PC-9 (cell line): ENCODE results near the gene DAPK1. TPM values are rescaled to one million over a fixed set of nuclear protein-coding genes. Genes with fewer than 3 reads are reported as not detected.

Experiments
- BruUV-seq: library from RNA; stranded (reverse); fragments of 400-500 nt; replicated peaks from 2 replicates; lab custom pipeline; 2021; lab: Mats Ljungman, UMichigan
- CTCF ChIA-PET: fragments of 300-600 bp; sonication (Branson Sonifier 250); formaldehyde crosslinking; loops from one replicate; lab custom pipeline; 2022; ENCODE audit warnings: antibody characterized with exemption; lab: Charles Lee
- POLR2A ChIA-PET: fragments of 300-600 bp; sonication (Branson Sonifier 250); formaldehyde crosslinking; loops from one replicate; lab custom pipeline; 2022; ENCODE audit warnings: antibody characterized with exemption; ENCODE audit not compliant: unreplicated experiment; lab: Charles Lee
- DNase-seq, 2 experiments: peaks; one replicate each; pipeline versions ENCODE4 v3.0.0 to v3.0.0-alpha.2; 2015 to 2022; ENCODE audit warnings: mixed read lengths in 1 of 2
- H2AFZ ChIP-seq: fragments of 200-600 bp; sonication (generic); 2 replicates; pipeline ENCODE4 v1.8.1; 2017; ENCODE audit warnings: antibody characterized with exemption
- H3F3A ChIP-seq: fragments of 200-600 bp; sonication (generic); 2 replicates; pipeline ENCODE4 v1.8.1; 2017; ENCODE audit warnings: antibody characterized with exemption, mild to moderate bottlenecking, low read depth; ENCODE audit not compliant: insufficient read depth
- H3K27ac ChIP-seq: fragments of 200-600 bp; sonication (generic); 2 replicates; pipeline ENCODE4 v1.6.1; 2016; ENCODE audit warnings: mixed run types
- H3K27me3 ChIP-seq: fragments of 200-600 bp; sonication (generic); 2 replicates; pipeline ENCODE4 v1.6.1; 2016; ENCODE audit warnings: low read depth, mixed run types; ENCODE audit not compliant: insufficient read depth
- H3K36me3 ChIP-seq: fragments of 200-600 bp; sonication (generic); 2 replicates; pipeline ENCODE4 v1.6.1; 2016; ENCODE audit warnings: low read depth, mixed run types
- H3K4me1 ChIP-seq: fragments of 200-600 bp; sonication (generic); replicated peaks from 2 replicates; pipeline ENCODE4 v1.6.1; 2016; ENCODE audit warnings: mixed run types; ENCODE audit not compliant: insufficient read depth
- H3K4me2 ChIP-seq: fragments of 200-600 bp; sonication (generic); 2 replicates; pipeline ENCODE4 v1.6.1; 2017; ENCODE audit warnings: mixed run types
- H3K4me3 ChIP-seq: fragments of 200-600 bp; sonication (generic); 2 replicates; pipeline ENCODE4 v1.6.1; 2016; ENCODE audit warnings: mixed run types
- H3K79me2 ChIP-seq: fragments of 200-600 bp; sonication (generic); 2 replicates; pipeline ENCODE4 v1.6.1; 2017; ENCODE audit warnings: low read depth, mixed run types
- H3K9me2 ChIP-seq: fragments of 200-600 bp; sonication (generic); 2 replicates; pipeline ENCODE4 v1.8.1; 2017; ENCODE audit warnings: mild to moderate bottlenecking; ENCODE audit not compliant: insufficient read depth
- H3K9me3 ChIP-seq: fragments of 200-600 bp; sonication (generic); 2 replicates; pipeline ENCODE4 v1.8.1; 2016; ENCODE audit warnings: low read depth; ENCODE audit not compliant: insufficient read depth
- H4K20me1 ChIP-seq: fragments of 200-600 bp; sonication (generic); 2 replicates; pipeline ENCODE4 v1.8.1; 2017; ENCODE audit not compliant: insufficient read depth
- EZH2 ChIP-seq: fragments of 200-600 bp; sonication (generic); IDR thresholded peaks from 2 replicates; pipeline ENCODE4 v1.8.0; 2017; ENCODE audit warnings: antibody characterized with exemption, low read depth
- intact Hi-C: fragments of 100-400 bp; cut with micrococcal nuclease; formaldehyde crosslinking; loops from one replicate; pipeline ENCODE4 v1.10.0; 2022; ENCODE audit not compliant: unreplicated experiment
- total RNA-seq: library from RNA; stranded (reverse); gene quantifications from 2 replicates; pipeline ENCODE4 v1.2.3, GENCODE V29; 2021
- TF ChIP-seq, protein P1 (sequence below): fragments of 200-600 bp; sonication (generic); conservative IDR thresholded peaks from 2 replicates; pipeline ENCODE4 v1.6.1; 2017; ENCODE audit warnings: mixed run types, antibody characterized with exemption, mild to moderate bottlenecking, moderate library complexity

DAPK1 gene
- total RNA-seq, 1 experiment from 2014 or later, result 100 TPM

DNA sequence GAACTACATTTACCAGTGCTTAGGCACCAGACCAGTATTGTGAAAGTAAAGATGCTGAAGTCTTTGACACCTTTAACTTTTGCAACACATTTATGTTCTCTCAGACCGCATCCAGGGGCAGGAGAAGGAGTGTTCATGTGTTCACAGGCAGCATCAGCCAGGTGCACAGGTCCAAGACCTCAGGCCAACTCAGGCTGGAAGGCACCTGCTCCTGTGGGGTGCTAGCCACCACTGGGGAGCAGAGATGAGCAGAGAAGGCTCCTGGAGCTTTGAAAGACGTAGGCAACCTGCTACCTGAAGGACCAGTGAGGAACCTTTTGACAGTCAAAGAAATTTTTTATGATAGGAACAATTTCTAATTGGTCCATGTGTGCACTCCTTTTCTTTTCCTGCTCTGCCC is 35.6 kb downstream of the DAPK1 start:
- H3K9me3 ChIP-seq, result no peaks in the 10 kb centered on the region
- no peak overlapping the region for H3K27ac ChIP-seq
- no peak overlapping the region for H3K4me3 ChIP-seq
- peaks cover 26% of the 10 kb centered on the region for H3K79me2 ChIP-seq
- POLR2A ChIA-PET, result no interaction called here
- H3K4me1 ChIP-seq, result peaks cover 17% of the 10 kb centered on the region
- no peak overlapping the region for H2AFZ ChIP-seq
- 0 out of 2 replicates have a peak, but pooled peaks cover 5% of the 10 kb centered on the region for H3F3A ChIP-seq
- CTCF ChIA-PET, result no interaction called here
- no peaks in the 10 kb centered on the region for H3K27me3 ChIP-seq
- no peaks in the 10 kb centered on the region for H3K36me3 ChIP-seq
- intact Hi-C loops, result no loop called here
- TF ChIP-seq, protein P1, sequence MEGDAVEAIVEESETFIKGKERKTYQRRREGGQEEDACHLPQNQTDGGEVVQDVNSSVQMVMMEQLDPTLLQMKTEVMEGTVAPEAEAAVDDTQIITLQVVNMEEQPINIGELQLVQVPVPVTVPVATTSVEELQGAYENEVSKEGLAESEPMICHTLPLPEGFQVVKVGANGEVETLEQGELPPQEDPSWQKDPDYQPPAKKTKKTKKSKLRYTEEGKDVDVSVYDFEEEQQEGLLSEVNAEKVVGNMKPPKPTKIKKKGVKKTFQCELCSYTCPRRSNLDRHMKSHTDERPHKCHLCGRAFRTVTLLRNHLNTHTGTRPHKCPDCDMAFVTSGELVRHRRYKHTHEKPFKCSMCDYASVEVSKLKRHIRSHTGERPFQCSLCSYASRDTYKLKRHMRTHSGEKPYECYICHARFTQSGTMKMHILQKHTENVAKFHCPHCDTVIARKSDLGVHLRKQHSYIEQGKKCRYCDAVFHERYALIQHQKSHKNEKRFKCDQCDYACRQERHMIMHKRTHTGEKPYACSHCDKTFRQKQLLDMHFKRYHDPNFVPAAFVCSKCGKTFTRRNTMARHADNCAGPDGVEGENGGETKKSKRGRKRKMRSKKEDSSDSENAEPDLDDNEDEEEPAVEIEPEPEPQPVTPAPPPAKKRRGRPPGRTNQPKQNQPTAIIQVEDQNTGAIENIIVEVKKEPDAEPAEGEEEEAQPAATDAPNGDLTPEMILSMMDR, result no peak
- TF ChIP-seq EZH2, result no peak
- H4K20me1 ChIP-seq, result no peaks in the 10 kb centered on the region
- H3K9me2 ChIP-seq, result no peaks in the 10 kb centered on the region
- H3K4me2 ChIP-seq, result no peak overlapping the region
- no TSS peak for BruUV-seq
- DNase-seq, result no peak

DNA sequence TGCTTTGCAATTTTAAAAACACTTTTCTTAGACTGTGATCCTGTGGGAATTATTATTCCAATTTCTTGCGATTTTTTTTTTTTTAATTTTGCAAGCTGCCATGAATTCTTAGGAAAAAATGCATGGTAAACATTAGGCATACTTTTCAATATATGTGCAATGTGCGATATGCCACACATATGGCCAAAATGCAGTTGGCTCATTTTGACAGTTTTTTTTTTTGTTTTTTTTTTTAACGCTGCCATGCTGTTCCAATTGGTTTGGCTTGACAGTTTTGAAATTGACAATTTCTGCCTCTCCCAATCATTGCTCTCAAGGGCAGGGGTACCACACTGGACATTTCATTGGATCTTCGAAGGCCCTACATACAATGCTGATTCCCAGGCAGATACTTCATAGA is 36.4 kb downstream of the DAPK1 start:
- no peak for DNase-seq
- Histone ChIP-seq H3K4me3 (no peak overlapping the region), H3K79me2 (peaks cover 23% of the 10 kb centered on the region), H3K9me3 (no peaks in the 10 kb centered on the region), H3K4me1 (peaks cover 14% of the 10 kb centered on the region), H3F3A (0 out of 2 replicates have a peak, but pooled peaks cover 4% of the 10 kb centered on the region), H4K20me1 (no peaks in the 10 kb centered on the region), H3K27me3 (no peaks in the 10 kb centered on the region), H2AFZ (no peak overlapping the region), H3K36me3 (no peaks in the 10 kb centered on the region), H3K27ac (no peak overlapping the region), H3K9me2 (no peaks in the 10 kb centered on the region), H3K4me2 (no peak overlapping the region)
- no TSS peak for BruUV-seq
- CTCF ChIA-PET, result no interaction called here
- POLR2A ChIA-PET, result no interaction called here
- intact Hi-C loops, result no loop called here
- no peak for TF ChIP-seq EZH2
- TF ChIP-seq, protein P1, result no peak

DNA sequence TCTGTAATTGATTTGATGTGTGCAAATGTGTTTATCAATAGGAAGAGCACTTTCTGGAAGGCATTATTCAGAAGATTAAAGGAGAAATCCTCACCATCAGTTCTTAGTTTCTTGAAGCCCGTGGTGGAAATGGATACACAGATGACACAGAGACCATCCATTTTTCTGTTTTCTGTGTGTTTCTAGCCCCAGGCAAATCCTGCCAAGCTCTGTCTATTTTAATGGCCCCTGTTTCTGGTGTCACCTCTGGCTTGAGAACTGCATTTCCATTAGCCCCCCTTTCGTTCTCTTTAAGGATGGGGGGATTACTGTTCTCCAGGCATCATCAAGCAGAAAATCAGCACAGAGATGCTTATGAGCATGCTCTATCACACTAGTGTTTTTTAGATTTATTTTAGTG is 37.3 kb downstream of the DAPK1 start:
- Histone ChIP-seq H3K9me2 (no peaks in the 10 kb centered on the region), H3K9me3 (no peaks in the 10 kb centered on the region), H3F3A (no peaks in the 10 kb centered on the region), H3K36me3 (no peaks in the 10 kb centered on the region), H3K4me2 (no peak overlapping the region), H3K4me1 (peaks cover 5% of the 10 kb centered on the region), H3K79me2 (peaks cover 23% of the 10 kb centered on the region), H2AFZ (no peak overlapping the region), H3K27ac (no peak overlapping the region), H4K20me1 (no peaks in the 10 kb centered on the region), H3K4me3 (no peak overlapping the region), H3K27me3 (no peaks in the 10 kb centered on the region)
- no TSS peak for BruUV-seq
- DNase-seq, result no peak
- ChIA-PET POLR2A (no interaction called here), CTCF (interaction anchor here (1.0 kb wide), 1 partner anchor 198 kb away, joined by 7 read pairs; no protein-coding TSS in a partner anchor)
- TF ChIP-seq, protein P1, result no peak
- no peak for TF ChIP-seq EZH2
- intact Hi-C loops, result no loop called here
